Measurements from ENCODE around the gene RABGAP1L.
"Not testable (repeated sequence)": the region's sequence is repeated elsewhere in the genome, so short reads cannot be mapped to it uniquely, and the experiment has no call there.

The RABGAP1L gene

DNA sequence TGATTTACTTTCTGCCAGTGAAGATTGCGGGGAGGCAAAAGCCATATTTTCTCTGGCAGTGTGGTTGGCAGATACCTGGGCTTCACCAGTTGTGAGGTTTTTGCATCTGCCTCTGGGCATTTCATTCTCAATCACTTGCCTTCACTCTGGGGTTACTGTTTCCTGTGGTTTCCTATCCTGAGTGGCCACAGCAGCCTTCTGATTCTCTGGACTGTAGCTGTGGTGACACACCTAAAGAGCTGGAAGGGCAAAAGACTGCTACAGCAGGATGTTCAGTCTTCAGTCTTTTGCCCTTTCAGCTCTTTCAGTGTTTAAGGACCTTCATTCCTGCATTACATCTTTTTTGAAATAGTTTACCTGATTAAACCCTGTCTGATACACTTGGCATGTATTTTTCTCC is 237.9 kb downstream of the RABGAP1L start:
- DNase-seq: no peak

GRCh38 chr1:174398246-174398645 is 238.9 kb downstream of the RABGAP1L start:
- DNase-seq: no peak

- DNase-seq: no peak
Observed at GRCh38 chr1:174399211-174399610, 239.9 kb downstream of the RABGAP1L start.

GRCh38 chr1:174401075-174401474 is 241.8 kb downstream of the RABGAP1L start:
- no peak for DNase-seq

- DNase-seq: peak; percentile 10 to 77
Observed at GRCh38 chr1:174405219-174405618, 245.9 kb downstream of the RABGAP1L start.

DNA sequence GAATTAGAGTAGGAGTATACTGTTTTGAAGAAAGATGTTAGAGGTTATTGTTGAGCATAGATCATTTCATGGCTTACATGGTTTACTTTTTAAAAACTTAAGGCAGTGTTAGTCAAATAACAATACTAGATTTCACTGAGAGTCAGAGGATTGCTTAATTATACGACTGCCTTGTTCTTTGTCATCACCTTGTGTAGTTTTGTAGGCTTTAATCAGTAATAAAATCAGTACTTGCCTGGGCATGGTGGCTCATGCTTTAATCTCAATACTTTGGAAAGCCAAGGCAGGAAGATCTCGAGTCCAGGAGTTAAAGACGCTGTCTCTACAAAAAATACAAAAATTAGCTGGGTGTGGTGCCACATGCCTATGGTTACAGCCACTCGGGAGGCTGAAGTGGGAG is 247.1 kb downstream of the RABGAP1L start:
- no peak for DNase-seq

DNA sequence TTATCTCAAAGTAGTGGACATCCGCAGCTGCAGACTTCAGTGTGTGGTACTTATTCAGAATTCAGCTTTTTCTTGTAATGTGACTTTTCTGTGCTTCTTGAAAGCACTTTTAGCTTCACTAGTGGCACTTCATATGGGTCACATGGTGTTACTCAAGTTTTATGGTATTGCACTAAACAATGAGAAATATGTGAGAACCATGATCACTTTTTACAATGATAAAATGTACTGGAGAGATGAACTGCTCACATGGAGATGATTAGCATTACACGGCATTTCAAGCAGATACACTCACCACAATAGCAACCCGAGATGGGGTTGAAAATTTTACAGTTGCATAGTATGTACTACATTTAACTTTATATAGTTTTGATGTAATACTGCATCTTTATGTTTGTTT is 248.3 kb downstream of the RABGAP1L start:
- DNase-seq: no peak

GRCh38 chr1:174408146-174408545 is 248.8 kb downstream of the RABGAP1L start:
- DNase-seq: no peak

GRCh38 chr1:174409801-174410200 is 250.5 kb downstream of the RABGAP1L start:
- not testable (repeated sequence) for DNase-seq

- peak; percentile 6 to 27 for DNase-seq
Observed at GRCh38 chr1:174413632-174414031, 254.3 kb downstream of the RABGAP1L start.

DNA sequence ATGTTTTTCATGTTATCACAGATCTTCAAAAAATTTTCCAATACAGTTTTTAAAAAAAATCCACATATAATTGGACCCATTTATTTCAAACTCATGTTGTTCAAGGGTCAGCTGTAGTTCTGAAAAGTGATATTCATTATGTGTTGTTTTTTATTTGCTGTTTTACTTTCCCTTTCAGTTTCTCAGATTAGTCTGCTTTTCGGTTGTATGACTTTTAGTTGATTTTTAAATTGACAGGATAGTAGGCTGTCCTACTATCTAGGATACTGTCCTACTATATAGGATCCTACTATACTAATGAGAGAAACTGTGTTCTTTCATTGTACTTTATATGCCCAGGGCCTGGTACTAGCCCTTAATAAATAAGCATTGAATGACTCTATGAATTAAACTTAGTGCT is 254.9 kb downstream of the RABGAP1L start:
- DNase-seq: no peak

DNA sequence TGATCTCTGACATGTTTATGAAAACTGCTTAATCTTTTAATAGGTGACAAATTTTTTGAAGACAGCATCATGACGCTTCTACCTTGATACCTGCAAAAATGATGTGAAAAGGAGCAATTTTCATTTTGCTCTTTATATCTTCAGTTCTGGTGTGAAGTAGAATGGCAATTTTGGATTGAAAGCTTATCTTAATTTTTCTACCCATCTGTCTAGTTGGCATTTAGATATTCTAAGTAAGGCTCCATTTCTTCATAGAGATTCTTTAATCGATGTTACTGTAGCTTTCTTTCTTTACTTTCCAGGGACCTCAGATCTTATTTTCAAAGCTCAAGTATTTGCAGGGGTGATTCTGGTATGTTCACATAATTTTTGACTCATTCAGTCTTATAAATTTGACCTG is 256.2 kb downstream of the RABGAP1L start:
- DNase-seq: no peak

GRCh38 chr1:174417921-174418320 is 258.6 kb downstream of the RABGAP1L start:
- no peak for DNase-seq

DNA sequence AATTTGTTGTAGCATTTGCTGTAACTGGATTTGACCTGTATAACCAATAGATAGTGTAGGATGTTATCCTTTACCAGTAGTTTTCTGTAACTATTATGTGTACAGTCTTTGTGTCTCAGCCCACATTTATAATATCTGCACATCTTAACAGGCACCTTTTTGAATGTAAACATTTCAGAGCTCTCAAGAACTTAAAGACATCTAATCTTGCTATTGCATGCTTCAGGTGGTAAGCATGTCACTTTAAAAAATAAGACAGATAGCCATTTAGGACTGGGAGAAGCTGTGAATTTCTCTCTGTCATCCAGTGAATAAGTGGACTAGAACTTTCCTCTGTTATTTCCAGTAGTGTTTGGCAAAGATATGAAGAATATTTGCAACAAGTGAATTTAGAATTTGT is 265.8 kb downstream of the RABGAP1L start:
- DNase-seq: no peak

- DNase-seq: no peak
Observed at GRCh38 chr1:174426153-174426552, 266.8 kb downstream of the RABGAP1L start.

- no peak for DNase-seq
Observed at GRCh38 chr1:174428033-174428432, 268.7 kb downstream of the RABGAP1L start.

DNA sequence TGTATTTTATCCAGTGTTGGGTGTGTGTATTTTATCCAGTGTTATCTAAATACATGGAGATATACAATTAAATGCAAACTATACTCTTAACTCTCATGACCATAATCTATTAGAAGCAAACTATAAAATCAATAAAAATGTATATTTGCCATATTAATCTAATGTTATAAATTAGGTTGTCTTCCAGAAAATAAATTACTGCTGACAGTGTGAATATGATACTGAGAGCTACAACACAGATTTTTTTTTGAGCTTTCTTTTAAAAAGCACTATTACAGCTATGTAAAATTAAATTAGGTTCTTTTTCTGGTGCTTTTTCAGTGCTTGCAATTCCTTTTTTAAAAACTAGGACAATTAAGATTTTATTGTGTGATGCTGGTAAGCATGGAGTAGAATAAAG is 269.4 kb downstream of the RABGAP1L start:
- no peak for DNase-seq

GRCh38 chr1:174433451-174433850 is 274.1 kb downstream of the RABGAP1L start:
- no peak for DNase-seq

- no peak for DNase-seq
Observed at GRCh38 chr1:174445351-174445750, 286.0 kb downstream of the RABGAP1L start.

DNA sequence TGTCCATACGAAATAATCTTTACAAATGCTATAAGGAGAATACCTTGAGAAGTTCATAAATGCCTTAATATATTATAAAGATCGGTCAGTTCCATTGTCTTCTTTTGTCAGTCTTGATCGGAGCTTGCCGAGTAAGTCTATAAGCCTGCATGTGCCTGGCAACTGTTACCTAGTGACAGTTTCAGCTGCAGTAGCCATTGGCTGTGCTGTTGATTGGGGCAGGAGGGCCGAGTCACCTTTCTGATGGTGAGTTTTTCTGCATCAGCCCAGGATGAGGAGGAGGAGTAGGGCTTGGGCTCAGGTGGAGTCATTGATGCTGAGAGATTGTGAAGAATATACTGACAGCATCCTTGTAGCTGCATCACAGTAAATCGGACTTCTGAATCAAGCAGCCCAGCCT is 286.5 kb downstream of the RABGAP1L start:
- DNase-seq: no peak

DNA sequence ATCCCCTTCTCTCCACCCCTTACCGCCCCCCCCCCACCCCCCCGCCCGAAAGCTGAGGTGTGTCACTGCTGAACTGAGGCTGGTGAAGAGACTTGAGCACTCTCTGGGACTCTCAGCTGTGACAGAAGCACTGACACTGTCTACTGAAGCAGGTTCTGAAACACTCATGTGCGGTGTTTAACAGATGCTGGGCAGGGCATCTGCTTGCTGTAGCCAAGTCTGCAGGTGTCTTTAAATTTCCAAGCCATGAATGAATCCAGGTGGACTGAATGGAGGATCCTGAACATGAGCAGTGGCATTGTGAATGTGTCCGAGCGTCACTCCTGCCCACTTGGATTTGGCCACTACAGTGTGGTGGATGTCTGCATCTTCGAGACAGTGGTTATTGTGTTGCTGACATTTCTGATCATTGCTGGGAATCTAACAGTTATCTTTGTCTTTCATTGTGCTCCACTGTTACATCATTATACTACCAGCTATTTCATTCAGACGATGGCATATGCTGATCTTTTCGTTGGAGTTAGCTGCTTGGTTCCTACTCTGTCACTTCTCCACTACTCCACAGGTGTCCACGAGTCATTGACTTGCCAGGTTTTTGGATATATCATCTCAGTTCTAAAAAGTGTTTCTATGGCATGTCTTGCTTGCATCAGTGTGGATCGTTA is 288.7 kb downstream of the RABGAP1L start, which contains the start of gene GPR52:
Gene GPR52, plus strand, starts transcription at position 99 of the 665 bp plus-strand sequence. Its CDS starts 148 bp downstream, at position 247.
- DNase-seq: no peak

GRCh38 chr1:174448531-174448883 is 289.2 kb downstream of the RABGAP1L start:
- peak; percentile 12 to 45 for DNase-seq

DNA sequence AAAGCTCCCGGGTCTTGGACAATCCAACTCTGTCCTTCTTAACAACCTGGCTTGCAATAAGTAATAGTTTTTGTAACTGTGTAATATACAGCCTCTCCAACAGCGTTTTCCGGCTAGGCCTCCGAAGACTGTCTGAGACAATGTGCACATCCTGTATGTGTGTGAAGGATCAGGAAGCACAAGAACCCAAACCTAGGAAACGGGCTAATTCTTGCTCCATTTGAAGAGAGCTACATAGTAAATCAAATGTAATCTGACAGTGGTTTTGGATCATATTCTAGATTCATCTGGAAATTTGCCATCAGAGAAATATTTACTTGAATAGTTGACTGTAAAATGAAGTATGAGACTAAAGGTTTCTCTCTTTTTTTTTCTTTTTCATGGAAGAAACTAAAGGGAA is 289.7 kb downstream of the RABGAP1L start:
- no peak for DNase-seq

DNA sequence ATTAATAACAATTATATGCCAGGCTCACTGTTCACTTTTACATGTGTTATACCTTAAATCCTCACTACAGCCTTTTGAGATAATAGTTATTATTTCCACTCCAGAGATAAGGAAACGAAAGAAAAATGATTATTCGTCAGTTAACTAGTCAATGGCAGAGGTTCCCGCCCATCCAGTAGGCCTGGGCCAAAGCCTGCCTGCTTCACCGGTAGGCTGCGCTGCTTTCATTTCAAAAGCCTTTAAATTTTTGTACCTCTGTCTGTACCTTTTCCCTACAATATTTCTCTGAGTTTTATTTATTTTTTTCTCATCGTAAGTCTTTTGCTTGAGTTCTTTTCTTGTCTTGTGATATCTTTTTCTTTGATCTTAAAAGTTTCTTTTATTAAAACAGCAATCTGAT is 292.1 kb downstream of the RABGAP1L start:
- no peak for DNase-seq

DNA sequence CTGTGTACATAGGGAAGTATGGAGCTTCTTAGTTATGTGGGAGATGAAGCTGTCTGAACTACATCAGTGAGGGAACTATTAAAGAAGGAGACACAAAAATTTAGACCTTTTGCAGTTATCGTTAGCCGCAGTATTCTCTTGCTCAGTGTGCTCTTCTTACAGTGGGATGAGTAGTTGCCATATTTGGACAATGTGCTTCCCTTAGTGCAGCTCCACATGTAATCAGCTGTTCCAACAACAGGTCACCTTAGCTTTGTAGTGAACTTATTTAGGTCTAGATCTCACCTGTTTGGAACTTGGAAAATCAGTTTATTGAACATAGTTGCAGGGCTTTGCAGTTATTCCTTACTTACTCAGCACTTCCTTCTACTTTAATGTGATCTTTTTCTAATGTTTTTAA is 306.5 kb downstream of the RABGAP1L start:
- no peak for DNase-seq
